ENCODE results near the gene TAF11L9.
"Not testable (repeated sequence)": the region's sequence is repeated elsewhere in the genome, so short reads cannot be mapped to it uniquely, and the experiment has no call there.

Gene TAF11L9

GRCh38 chr5:17604951-17605350, 10.8 kb upstream of the TAF11L9 start:
- Histone ChIP-seq H3K9me3 (ENCODE audit: insufficient read depth, low read length) (no peaks in the 10 kb centered on the region), H3K9ac (ENCODE audit: insufficient read length, low read depth) (no peak overlapping the region), H3K4me1 (ENCODE audit: insufficient read depth, insufficient read length) (no peaks in the 10 kb centered on the region), H3K36me3 (ENCODE audit: insufficient read depth, insufficient read length, low read length) (no peaks in the 10 kb centered on the region), H3K27me3 (ENCODE audit: insufficient read depth, insufficient read length) (no peaks in the 10 kb centered on the region), H3K4me3 (ENCODE audit: insufficient read length, low read depth) (no peak overlapping the region)
- DNase-seq (ENCODE audit: low read depth, low spot score) = no peak
- TF ChIP-seq SUZ12 (IDR thresholded peaks at IDR 0.05; ENCODE audit: extremely low read depth, insufficient read depth, insufficient read length) = no peak
- no peak for TF ChIP-seq ZNF274 (IDR thresholded peaks at IDR 0.05; ENCODE audit: low read depth, low read length)
- no peak for TF ChIP-seq YY1 (IDR thresholded peaks at IDR 0.05; ENCODE audit: insufficient read depth, insufficient read length)

DNA sequence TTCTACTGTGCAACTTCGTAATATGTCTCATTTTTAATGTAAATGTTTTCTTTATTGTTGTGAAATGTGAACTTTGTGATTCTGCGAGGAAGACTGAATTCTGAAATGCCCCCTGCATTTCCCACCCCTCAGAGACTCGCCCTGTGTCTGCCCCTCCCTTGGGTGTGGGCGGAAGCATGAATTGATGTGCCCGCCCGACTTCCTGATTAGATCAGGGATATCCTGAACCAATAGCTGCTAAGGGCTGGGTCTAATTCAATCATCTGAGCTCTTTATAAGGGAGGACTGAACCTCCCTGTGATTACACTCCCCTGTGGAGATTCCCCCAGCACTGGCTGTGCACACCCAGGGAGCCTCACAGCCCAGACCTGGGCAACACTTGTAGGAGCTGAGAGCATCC, 9.7 kb upstream of the TAF11L9 start, which contains the start of gene TAF11L11:
Gene TAF11L11, plus strand, starts transcription at position 304 of the 400 bp plus-strand sequence.
- H3K9ac ChIP-seq (ENCODE audit: insufficient read length, low read depth); H3K9me3 ChIP-seq (ENCODE audit: insufficient read depth, low read length); H3K4me3 ChIP-seq (ENCODE audit: insufficient read length, low read depth); H3K4me1 ChIP-seq (ENCODE audit: insufficient read depth, insufficient read length); H3K36me3 ChIP-seq (ENCODE audit: insufficient read depth, insufficient read length, low read length); DNase-seq (ENCODE audit: low read depth, low spot score); H3K27me3 ChIP-seq (ENCODE audit: insufficient read depth, insufficient read length): not testable (repeated sequence)

- H3K27me3 ChIP-seq (ENCODE audit: insufficient read depth, insufficient read length); H3K4me1 ChIP-seq (ENCODE audit: insufficient read depth, insufficient read length); H3K9ac ChIP-seq (ENCODE audit: insufficient read length, low read depth); DNase-seq (ENCODE audit: low read depth, low spot score); H3K9me3 ChIP-seq (ENCODE audit: insufficient read depth, low read length); H3K4me3 ChIP-seq (ENCODE audit: insufficient read length, low read depth); H3K36me3 ChIP-seq (ENCODE audit: insufficient read depth, insufficient read length, low read length): not testable (repeated sequence)
Observed at GRCh38 chr5:17597728-17598127, 3.5 kb upstream of the TAF11L9 start, which contains the start of gene TAF11L10. Gene TAF11L10, minus strand, starts transcription at chr5:17597828.

GRCh38 chr5:17590860-17591259, 3.3 kb downstream of the TAF11L9 start, which contains the start of gene TAF11L8:
Gene TAF11L8, minus strand, starts transcription at chr5:17590960.
- not testable (repeated sequence) for H3K4me1 ChIP-seq (ENCODE audit: insufficient read depth, insufficient read length); DNase-seq (ENCODE audit: low read depth, low spot score); H3K27me3 ChIP-seq (ENCODE audit: insufficient read depth, insufficient read length); H3K4me3 ChIP-seq (ENCODE audit: insufficient read length, low read depth); H3K36me3 ChIP-seq (ENCODE audit: insufficient read depth, insufficient read length, low read length); H3K9me3 ChIP-seq (ENCODE audit: insufficient read depth, low read length); H3K9ac ChIP-seq (ENCODE audit: insufficient read length, low read depth)

GRCh38 chr5:17585658-17586057, 8.5 kb downstream of the TAF11L9 start, which contains the start of gene TAF11L7:
Gene TAF11L7, minus strand, starts transcription at chr5:17585758.
- not testable (repeated sequence) for H3K4me1 ChIP-seq (ENCODE audit: insufficient read depth, insufficient read length); H3K4me3 ChIP-seq (ENCODE audit: insufficient read length, low read depth); DNase-seq (ENCODE audit: low read depth, low spot score); H3K27me3 ChIP-seq (ENCODE audit: insufficient read depth, insufficient read length); H3K9me3 ChIP-seq (ENCODE audit: insufficient read depth, low read length); H3K9ac ChIP-seq (ENCODE audit: insufficient read length, low read depth); H3K36me3 ChIP-seq (ENCODE audit: insufficient read depth, insufficient read length, low read length)

All from NT2/D1 (cell line).